Liver (tissue), 9 donors: ENCODE results near the gene TTC28. TPM values are rescaled to one million over a fixed set of nuclear protein-coding genes. Genes with fewer than 3 reads are reported as not detected.

ENCODE experiments used
- DNase-seq: peaks from one replicate; pipeline ENCODE4 v3.0.0-alpha.2; 2017; ENCODE audit warnings: low spot score
- H3K27ac ChIP-seq, 2 donors: one replicate each; pipeline ENCODE4 v1.7.0; 2013; ENCODE audit warnings: inconsistent platforms in 2 of 2, low read length in 2 of 2, control low read depth in 1 of 2, low read depth in 1 of 2, mild to moderate bottlenecking in 1 of 2
- H3K27me3 ChIP-seq, 4 donors: one replicate each; pipeline versions ENCODE4 v1.6.1 to v1.7.0; 2013; ENCODE audit warnings: low read length in 3 of 4, inconsistent platforms in 1 of 4, mild to moderate bottlenecking in 1 of 4, moderate library complexity in 1 of 4; ENCODE audit not compliant: control insufficient read depth in 4 of 4, insufficient read depth in 4 of 4
- H3K36me3 ChIP-seq, 4 donors: one replicate each; pipeline versions ENCODE4 v1.6.1 to v1.7.0; 2013; ENCODE audit warnings: low read length in 3 of 4, mild to moderate bottlenecking in 3 of 4, low read depth in 1 of 4, moderate library complexity in 1 of 4; ENCODE audit not compliant: control insufficient read depth in 4 of 4, insufficient read depth in 3 of 4
- H3K4me1 ChIP-seq, 4 donors: one replicate each; pipeline versions ENCODE4 v1.6.1 to v1.7.0; 2013; ENCODE audit warnings: low read length in 3 of 4, mild to moderate bottlenecking in 3 of 4, moderate library complexity in 1 of 4; ENCODE audit not compliant: control insufficient read depth in 4 of 4, insufficient read depth in 4 of 4
- H3K4me3 ChIP-seq, 3 donors: one replicate each; pipeline versions ENCODE4 v1.6.1 to v1.7.0; 2013; ENCODE audit warnings: low read length in 3 of 3, control low read depth in 1 of 3, low read depth in 1 of 3, mild to moderate bottlenecking in 1 of 3
- H3K9ac ChIP-seq, 2 donors: one replicate each; pipeline ENCODE4 v1.7.0; 2013; ENCODE audit warnings: low read length in 2 of 2, mild to moderate bottlenecking in 2 of 2, moderate library complexity in 2 of 2, control low read depth in 1 of 2, low read depth in 1 of 2
- H3K9me3 ChIP-seq, 4 donors: one replicate each; pipeline versions ENCODE4 v1.6.1 to v1.7.0; 2013; ENCODE audit warnings: low read length in 3 of 4; ENCODE audit not compliant: control insufficient read depth in 4 of 4
- ATF3 ChIP-seq: IDR thresholded peaks from 2 replicates; pipeline ENCODE4 v1.6.1; 2016; ENCODE audit warnings: antibody characterized with exemption
- EGR1 ChIP-seq, 2 donors: IDR thresholded peaks; 2 replicates each; pipeline ENCODE4 v1.6.1; 2016 to 2018; ENCODE audit warnings: antibody characterized with exemption in 2 of 2, low read depth in 2 of 2
- FOXA1 ChIP-seq: IDR thresholded peaks from 2 replicates; pipeline ENCODE4 v1.6.1; 2016; ENCODE audit warnings: antibody characterized with exemption
- FOXA2 ChIP-seq: IDR thresholded peaks from 2 replicates; pipeline ENCODE4 v1.6.1; 2016; ENCODE audit warnings: antibody characterized with exemption
- GABPA ChIP-seq, 2 donors: IDR thresholded peaks in 1 of 2; conservative IDR thresholded peaks in 1 of 2; 2 replicates each; pipeline ENCODE4 v1.6.1; 2016; ENCODE audit warnings: antibody characterized with exemption in 2 of 2, mild to moderate bottlenecking in 1 of 2, moderate library complexity in 1 of 2
- HNF4A ChIP-seq, 2 donors: conservative IDR thresholded peaks; 2 replicates each; pipeline ENCODE4 v1.6.1; 2016; ENCODE audit warnings: antibody characterized with exemption in 2 of 2, mild to moderate bottlenecking in 2 of 2
- HNF4G ChIP-seq: IDR thresholded peaks from 2 replicates; pipeline ENCODE4 v1.6.1; 2016; ENCODE audit warnings: antibody characterized with exemption
- JUND ChIP-seq, 2 donors: IDR thresholded peaks; 2 replicates each; pipeline ENCODE4 v1.6.1; 2016; ENCODE audit warnings: antibody characterized with exemption in 2 of 2
- MAX ChIP-seq: IDR thresholded peaks from 2 replicates; pipeline ENCODE4 v1.6.1; 2016; ENCODE audit warnings: antibody characterized with exemption
- NR2F2 ChIP-seq: IDR thresholded peaks from 2 replicates; pipeline ENCODE4 v1.6.1; 2016; ENCODE audit warnings: antibody characterized with exemption
- RAD21 ChIP-seq, 2 donors: IDR thresholded peaks; 2 replicates each; pipeline ENCODE4 v1.6.1; 2016; ENCODE audit warnings: antibody characterized with exemption in 2 of 2, mild to moderate bottlenecking in 2 of 2
- REST ChIP-seq: IDR thresholded peaks from 2 replicates; pipeline ENCODE4 v1.6.1; 2016; ENCODE audit warnings: antibody characterized with exemption, mild to moderate bottlenecking
- RXRA ChIP-seq, 2 donors: IDR thresholded peaks; 2 replicates each; pipeline ENCODE4 v1.6.1; 2017 to 2018; ENCODE audit warnings: antibody characterized with exemption in 2 of 2, mild to moderate bottlenecking in 1 of 2
- SP1 ChIP-seq: IDR thresholded peaks from 2 replicates; pipeline ENCODE4 v1.6.1; 2018; ENCODE audit warnings: antibody characterized with exemption, mild to moderate bottlenecking
- TAF1 ChIP-seq: conservative IDR thresholded peaks from 2 replicates; pipeline ENCODE4 v1.6.1; 2016; ENCODE audit warnings: antibody characterized with exemption, mild to moderate bottlenecking
- YY1 ChIP-seq: IDR thresholded peaks from 2 replicates; pipeline ENCODE4 v1.6.1; 2016; ENCODE audit warnings: antibody characterized with exemption, mild to moderate bottlenecking
- WGBS: extraction: QIAGEN DNeasy Blood & Tissue Kit; methylation state at CpG from one replicate; pipeline ENCODE4 v1.1.7; 2013; 5-methylcytosine and 5-hydroxymethylcytosine counted together
- polyA plus RNA-seq, 2 donors: library from polyadenylated mRNA; stranded (reverse) in 1 of 2; unstranded in 1 of 2; fragments of 200-250 nt in 1 of 2; fragments of >200 nt in 1 of 2; fragmentation: Nextera tagmentation in 1 of 2; extraction: Ambion mirVana in 1 of 2; gene quantifications; one replicate each; pipeline versions ENCODE4 v1.2.1 to v1.2.3, GENCODE V29; 2013 to 2015
- total RNA-seq, 2 donors: library from RNA; depleted of rRNA; stranded (reverse); fragments of >200 nt; gene quantifications; one replicate each; pipeline ENCODE4 v1.2.3, GENCODE V29; 2014
- TF ChIP-seq, protein P1 (sequence below): fragments of 150-350 bp; IDR thresholded peaks from 2 replicates; pipeline ENCODE4 v1.5.1; 2017; ENCODE audit warnings: improper control_type of control experiment, low read depth, low read length; ENCODE audit not compliant: missing input control
- donor health status: healthy.
- donor health status: healthy.
- donor health status: healthy.
- donor health status: healthy.
- donor health status: healthy.

TTC28 gene
- total and polyA plus RNA-seq, 4 donors: 4.2 to 19.4 (median 5.9) TPM

GRCh38 chr22:28025866-28026575 is 653.6 kb downstream of the TTC28 start:
- H3K9ac ChIP-seq: no peak overlapping the region
- H3K4me1 ChIP-seq: no peaks in the 10 kb centered on the region
- 96% methylated on average over 12 of the region's 12 CpGs for WGBS
- no peak for DNase-seq
- H3K9me3 ChIP-seq: no peaks in the 10 kb centered on the region
- H3K27ac ChIP-seq: no peak overlapping the region
- H3K4me3 ChIP-seq: no peak overlapping the region
- no peaks in the 10 kb centered on the region for H3K27me3 ChIP-seq
- TF ChIP-seq RAD21 (IDR thresholded peaks at IDR 0.05): no peak
- no peak for TF ChIP-seq EGR1 (IDR thresholded peaks at IDR 0.05; ENCODE audit: low read depth in 2 of 2)
- TF ChIP-seq TAF1: no peak
- TF ChIP-seq, protein P1, sequence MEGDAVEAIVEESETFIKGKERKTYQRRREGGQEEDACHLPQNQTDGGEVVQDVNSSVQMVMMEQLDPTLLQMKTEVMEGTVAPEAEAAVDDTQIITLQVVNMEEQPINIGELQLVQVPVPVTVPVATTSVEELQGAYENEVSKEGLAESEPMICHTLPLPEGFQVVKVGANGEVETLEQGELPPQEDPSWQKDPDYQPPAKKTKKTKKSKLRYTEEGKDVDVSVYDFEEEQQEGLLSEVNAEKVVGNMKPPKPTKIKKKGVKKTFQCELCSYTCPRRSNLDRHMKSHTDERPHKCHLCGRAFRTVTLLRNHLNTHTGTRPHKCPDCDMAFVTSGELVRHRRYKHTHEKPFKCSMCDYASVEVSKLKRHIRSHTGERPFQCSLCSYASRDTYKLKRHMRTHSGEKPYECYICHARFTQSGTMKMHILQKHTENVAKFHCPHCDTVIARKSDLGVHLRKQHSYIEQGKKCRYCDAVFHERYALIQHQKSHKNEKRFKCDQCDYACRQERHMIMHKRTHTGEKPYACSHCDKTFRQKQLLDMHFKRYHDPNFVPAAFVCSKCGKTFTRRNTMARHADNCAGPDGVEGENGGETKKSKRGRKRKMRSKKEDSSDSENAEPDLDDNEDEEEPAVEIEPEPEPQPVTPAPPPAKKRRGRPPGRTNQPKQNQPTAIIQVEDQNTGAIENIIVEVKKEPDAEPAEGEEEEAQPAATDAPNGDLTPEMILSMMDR: no peak
- TF ChIP-seq HNF4G: no peak
- TF ChIP-seq REST: no peak
- no peaks in the 10 kb centered on the region for H3K36me3 ChIP-seq

GRCh38 chr22:28025333-28025732 is 654.3 kb downstream of the TTC28 start:
- DNase-seq: no peak

DNA sequence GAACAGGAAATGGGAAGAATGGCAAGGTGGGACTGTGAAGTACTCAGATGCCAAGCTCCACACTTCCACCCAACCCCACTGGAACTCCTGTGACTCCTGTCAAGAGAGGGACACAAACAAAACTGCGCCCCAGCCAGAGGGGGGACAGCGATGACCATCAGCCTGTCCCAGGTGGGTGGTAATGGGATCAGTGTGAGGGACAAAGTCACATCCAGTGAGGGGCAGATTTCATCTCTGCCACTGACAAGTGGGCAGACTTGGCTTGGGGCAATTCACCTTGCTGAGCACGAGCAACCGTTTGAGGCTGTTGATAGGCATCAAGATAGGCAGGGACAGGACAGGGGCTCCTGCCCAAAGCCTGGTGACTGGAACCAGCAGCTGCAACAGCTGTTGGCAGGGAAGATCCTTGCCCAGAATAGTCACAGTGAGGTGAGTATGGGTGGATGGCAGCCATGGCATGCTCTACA is 655.2 kb downstream of the TTC28 start:
- no peak overlapping the region for H3K27ac ChIP-seq
- no peaks in the 10 kb centered on the region for H3K4me1 ChIP-seq
- no peak for DNase-seq
- H3K27me3 ChIP-seq: no peaks in the 10 kb centered on the region
- H3K9ac ChIP-seq: no peak overlapping the region
- WGBS: 98% methylated on average over 4 of the region's 4 CpGs
- no peaks in the 10 kb centered on the region for H3K9me3 ChIP-seq
- H3K4me3 ChIP-seq: no peak overlapping the region
- no peaks in the 10 kb centered on the region for H3K36me3 ChIP-seq
- TF ChIP-seq SP1: no peak
- TF ChIP-seq HNF4G: no peak
- TF ChIP-seq YY1: no peak
- TF ChIP-seq FOXA2: no peak
- TF ChIP-seq JUND (IDR thresholded peaks at IDR 0.05): no peak
- TF ChIP-seq RAD21 (IDR thresholded peaks at IDR 0.05): no peak
- TF ChIP-seq GABPA (IDR thresholded peaks at IDR 0.05 in 1 of 2, conservative IDR thresholded peaks at IDR 0.05 in 1 of 2): no peak
- TF ChIP-seq TAF1: no peak
- TF ChIP-seq HNF4A (conservative IDR thresholded peaks at IDR 0.05): no peak
- no peak for TF ChIP-seq MAX
- TF ChIP-seq RXRA (IDR thresholded peaks at IDR 0.05): no peak
- no peak for TF ChIP-seq FOXA1
- TF ChIP-seq, protein P1: no peak
- no peak for TF ChIP-seq NR2F2
- no peak for TF ChIP-seq ATF3

More at GRCh38 chr22:28025333-28025732, 654.3 kb downstream of the TTC28 start:
- H3K4me3 ChIP-seq: no peak overlapping the region
- no peaks in the 10 kb centered on the region for H3K4me1 ChIP-seq
- 86% methylated on average over 7 of the region's 7 CpGs for WGBS
- no peak overlapping the region for H3K9ac ChIP-seq
- no peaks in the 10 kb centered on the region for H3K27me3 ChIP-seq
- H3K9me3 ChIP-seq: no peaks in the 10 kb centered on the region
- TF ChIP-seq TAF1: no peak
- no peak overlapping the region for H3K27ac ChIP-seq
- no peaks in the 10 kb centered on the region for H3K36me3 ChIP-seq
